ENCODE data around the gene ZNF618.
"Not testable (repeated sequence)": the region's sequence is repeated elsewhere in the genome, so short reads cannot be mapped to it uniquely, and the experiment has no call there.

The ZNF618 gene

GRCh38 chr9:113984639-113985380 lies 108.7 kb downstream of the ZNF618 start:
- DNase-seq (ENCODE audit: extremely low read depth in 1 of 2, low read depth in 1 of 2) = no peak

GRCh38 chr9:113985968-113986585 lies 110.0 kb downstream of the ZNF618 start:
- no peak for DNase-seq (ENCODE audit: extremely low read depth in 1 of 2, low read depth in 1 of 2)

GRCh38 chr9:113986931-113987330 lies 110.8 kb downstream of the ZNF618 start:
- DNase-seq (ENCODE audit: extremely low read depth in 1 of 2, low read depth in 1 of 2) = no peak

DNA sequence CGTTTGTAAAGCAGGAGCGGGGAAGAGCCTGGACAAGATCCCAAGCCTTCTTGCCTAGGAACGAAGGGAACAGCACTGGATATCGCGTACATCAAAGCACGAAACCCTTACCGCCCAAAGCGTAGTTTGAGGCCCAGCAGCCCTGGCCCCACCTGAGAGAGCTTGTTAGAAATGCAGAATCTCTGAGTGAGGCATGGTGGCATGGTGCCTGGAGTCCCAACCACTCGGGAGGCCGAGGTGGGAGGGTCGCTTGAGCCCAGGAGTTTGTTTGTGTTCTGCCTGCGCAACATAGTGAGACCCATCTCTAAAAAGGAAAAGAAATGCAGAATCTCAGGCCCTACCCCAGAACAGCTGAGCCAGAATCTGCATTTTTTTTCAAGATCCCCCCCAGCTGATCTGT lies 111.4 kb downstream of the ZNF618 start:
- no peak for DNase-seq (ENCODE audit: extremely low read depth in 1 of 2, low read depth in 1 of 2)

DNA sequence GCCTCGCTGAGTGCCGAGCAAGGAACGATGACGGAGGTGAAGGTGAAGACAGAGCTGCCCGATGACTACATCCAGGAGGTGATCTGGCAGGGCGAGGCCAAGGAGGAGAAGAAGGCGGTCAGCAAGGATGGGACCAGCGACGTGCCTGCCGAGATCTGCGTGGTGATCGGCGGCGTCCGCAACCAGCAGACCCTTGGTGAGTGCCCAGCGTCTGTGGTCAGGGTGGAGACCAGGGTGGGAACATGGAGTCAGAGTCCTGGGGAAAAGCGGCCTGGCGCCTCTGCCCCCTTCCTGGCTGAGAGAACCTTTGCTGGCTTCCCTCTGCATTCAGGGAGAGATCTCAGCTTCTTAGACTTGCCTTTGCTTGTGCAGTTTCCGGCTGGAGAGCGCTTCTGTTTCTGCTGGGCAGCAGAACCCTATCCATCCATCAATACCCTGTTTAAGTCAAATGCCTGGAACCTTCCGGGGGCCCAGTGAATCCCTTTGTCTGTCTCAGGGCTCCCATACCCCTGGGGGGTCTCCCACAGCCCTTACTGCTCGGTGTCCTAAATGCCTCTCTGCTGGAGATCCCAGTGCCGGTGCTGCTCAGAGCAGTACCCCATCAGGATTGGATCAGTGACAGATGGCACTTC lies 112.4 kb downstream of the ZNF618 start:
- no peak for DNase-seq (ENCODE audit: extremely low read depth in 1 of 2, low read depth in 1 of 2)

DNA sequence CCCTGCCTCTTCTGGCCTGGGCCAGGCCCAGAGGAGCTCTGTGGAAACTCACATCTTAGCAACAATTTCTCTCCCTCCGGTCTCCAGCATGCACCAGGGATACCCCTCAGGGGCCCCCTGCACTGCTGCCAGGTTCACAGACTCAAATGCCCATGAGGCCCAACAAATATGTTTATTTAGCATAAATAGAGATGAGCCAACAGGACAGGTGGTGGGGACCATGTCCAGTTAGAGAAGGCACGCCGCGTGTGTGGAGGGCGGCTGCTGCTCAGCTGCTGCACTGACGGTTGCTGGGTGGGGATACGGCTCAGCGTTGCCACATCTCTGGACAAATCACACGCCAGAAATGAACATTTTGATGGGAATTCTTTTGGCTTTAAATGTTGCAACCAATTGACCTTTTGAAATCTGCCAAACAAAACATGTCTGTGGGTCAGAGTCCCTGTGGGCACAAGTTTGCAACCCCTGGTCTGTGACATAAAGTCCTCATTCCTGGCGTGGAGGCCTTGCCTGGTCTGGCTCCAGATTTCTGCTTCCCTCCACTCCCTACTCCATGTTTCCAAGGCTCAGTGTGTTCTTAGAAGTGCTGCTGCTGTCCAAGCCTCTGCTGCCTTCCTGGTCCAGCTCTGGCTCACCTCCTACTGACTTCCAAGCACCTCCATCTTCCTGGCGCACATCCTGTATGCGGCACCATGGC lies 113.1 kb downstream of the ZNF618 start:
- no peak for DNase-seq (ENCODE audit: extremely low read depth in 1 of 2, low read depth in 1 of 2)

DNA sequence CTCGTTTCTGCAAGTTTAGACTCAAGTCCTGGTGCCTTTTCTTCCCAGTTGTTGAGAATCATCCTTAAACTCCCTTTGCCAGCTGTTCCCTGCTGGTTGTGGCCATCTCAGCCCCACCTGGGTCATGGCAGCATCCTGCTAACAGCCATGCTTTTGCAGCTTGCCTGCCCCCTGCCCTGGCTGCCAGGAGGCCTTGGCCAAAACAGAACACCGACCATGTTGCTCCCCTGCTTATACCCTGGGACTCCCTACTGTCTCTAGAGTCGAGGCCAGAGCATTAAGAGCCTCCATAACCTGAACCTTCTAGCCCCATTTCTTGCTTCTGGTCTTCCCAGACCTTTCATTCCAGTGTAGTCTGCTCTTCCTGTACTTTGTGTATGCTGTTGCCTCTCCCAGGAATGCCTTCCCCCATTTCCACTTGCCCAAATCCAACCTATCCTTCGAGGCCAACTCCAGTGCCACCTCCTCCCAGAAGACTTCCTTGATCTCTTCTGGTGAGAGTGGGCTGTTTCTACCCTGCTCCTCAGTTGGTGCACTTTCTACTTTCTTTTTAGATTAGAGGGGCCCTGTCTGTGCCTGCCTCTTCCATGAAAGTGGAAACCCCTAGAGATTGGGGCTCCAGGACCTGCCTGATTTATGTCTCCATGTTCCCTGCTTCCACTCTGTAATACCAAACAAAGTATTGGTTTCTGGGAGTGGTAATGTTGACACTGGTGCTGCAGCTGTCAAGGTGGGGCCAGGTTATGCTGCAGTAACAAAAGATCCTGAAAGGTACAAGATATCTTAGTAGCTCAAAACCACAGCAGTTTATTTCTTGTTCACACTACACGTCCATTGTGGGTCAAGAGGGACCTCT lies 113.8 kb downstream of the ZNF618 start:
- no peak for DNase-seq (ENCODE audit: extremely low read depth in 1 of 2, low read depth in 1 of 2)

DNA sequence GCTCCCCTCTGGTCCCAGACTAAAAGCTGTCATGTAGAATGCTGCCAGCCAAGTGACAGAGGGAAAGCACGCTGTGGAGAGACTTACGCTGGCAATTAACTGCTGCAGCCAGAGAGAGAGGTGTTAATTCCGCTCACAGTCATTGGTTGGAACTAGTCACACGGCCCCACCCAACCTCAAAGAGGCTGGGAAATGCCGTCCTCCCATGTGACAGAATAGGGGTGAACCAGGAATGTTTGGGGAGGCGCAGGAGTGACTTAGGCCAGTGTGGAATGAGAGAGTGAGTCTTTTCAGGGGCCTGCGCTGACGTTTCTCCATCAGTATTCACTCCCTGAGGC lies 114.4 kb downstream of the ZNF618 start:
- DNase-seq (ENCODE audit: extremely low read depth in 1 of 2, low read depth in 1 of 2) = no peak

DNA sequence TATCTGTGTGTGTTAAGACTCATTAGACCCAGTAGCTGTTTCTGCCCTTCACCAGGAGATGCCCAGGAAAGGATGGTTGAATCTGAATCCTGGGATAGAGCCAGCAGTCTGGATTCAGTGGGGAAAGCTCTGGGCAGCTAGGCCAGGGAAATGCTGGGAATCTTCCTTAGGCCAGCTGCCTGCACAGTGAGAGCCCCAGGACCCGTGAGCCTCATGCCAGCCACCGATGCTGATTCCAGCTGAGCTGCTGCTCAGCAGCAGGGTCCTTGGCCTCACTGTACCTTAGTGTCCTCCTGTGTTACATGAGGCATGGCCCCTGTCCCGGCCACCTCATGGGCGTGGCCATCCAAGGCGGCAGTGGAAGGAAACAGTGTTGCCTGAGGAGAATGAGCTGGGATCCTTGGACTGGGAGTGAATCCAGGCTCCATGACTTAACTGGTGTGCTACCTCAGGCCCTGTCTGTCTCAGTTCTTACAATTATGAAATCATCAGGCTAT lies 114.9 kb downstream of the ZNF618 start:
- no peak for DNase-seq (ENCODE audit: extremely low read depth in 1 of 2, low read depth in 1 of 2)

- DNase-seq (ENCODE audit: extremely low read depth in 1 of 2, low read depth in 1 of 2) = no peak
These were observed 115.6 kb downstream of the ZNF618 start for GRCh38 chr9:113991714-113992113.

- no peak for DNase-seq (ENCODE audit: extremely low read depth in 1 of 2, low read depth in 1 of 2)
These were observed 116.3 kb downstream of the ZNF618 start for GRCh38 chr9:113992276-113992951.

- no peak for DNase-seq (ENCODE audit: extremely low read depth in 1 of 2, low read depth in 1 of 2)
These were observed 116.9 kb downstream of the ZNF618 start for GRCh38 chr9:113992994-113993393.

GRCh38 chr9:113993838-113994540 lies 117.9 kb downstream of the ZNF618 start:
- DNase-seq (ENCODE audit: extremely low read depth in 1 of 2, low read depth in 1 of 2) = no peak

DNA sequence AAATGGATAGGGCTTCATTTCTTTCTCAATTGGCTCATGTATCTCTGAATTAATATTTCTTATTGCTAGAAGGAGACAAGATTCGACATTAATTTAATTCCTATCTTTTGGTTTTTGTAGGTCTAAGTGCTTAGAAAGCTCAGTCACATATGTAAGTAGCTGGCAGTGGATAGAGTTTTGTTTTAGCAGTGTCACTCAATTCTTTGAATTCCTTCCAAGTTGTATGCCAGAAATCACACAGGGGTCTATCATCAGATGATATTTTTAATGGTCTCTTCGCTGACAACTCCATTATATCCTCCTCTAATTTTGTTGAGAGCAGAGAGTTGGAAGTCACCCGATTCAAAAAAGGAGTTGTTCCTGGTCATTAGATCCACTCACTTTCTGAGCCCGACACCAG lies 119.3 kb downstream of the ZNF618 start:
- no peak for DNase-seq (ENCODE audit: extremely low read depth in 1 of 2, low read depth in 1 of 2)

- no peak for DNase-seq (ENCODE audit: extremely low read depth in 1 of 2, low read depth in 1 of 2)
These were observed 119.9 kb downstream of the ZNF618 start for GRCh38 chr9:113995963-113996362.

DNA sequence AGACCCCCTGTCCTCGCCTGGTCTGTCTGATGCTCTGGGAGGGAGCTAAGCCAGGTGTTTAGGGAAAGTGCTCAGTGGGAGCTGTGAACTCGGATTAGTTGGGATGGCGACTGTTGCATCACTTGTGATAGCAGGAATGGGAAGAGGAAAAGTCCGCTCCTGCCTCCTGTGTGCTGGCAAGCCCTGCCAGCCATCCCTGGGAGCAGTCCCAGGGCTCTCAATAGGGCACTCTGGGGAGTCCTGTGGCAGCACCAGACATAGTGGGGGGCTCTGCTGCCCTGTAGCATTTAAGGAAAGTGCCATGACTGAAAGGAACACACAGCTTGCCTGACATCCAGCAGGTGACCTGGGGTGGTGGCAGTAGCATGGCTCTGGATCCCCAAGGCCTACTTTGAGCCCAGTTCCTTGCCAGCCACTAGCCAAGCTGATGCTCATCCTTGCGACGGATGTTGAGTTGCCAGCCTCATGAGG lies 120.5 kb downstream of the ZNF618 start:
- DNase-seq (ENCODE audit: extremely low read depth in 1 of 2, low read depth in 1 of 2) = no peak

- DNase-seq (ENCODE audit: extremely low read depth in 1 of 2, low read depth in 1 of 2) = not testable (repeated sequence)
These were observed 121.0 kb downstream of the ZNF618 start for GRCh38 chr9:113997064-113997463.

- DNase-seq (ENCODE audit: extremely low read depth in 1 of 2, low read depth in 1 of 2) = no peak
These were observed 121.5 kb downstream of the ZNF618 start for GRCh38 chr9:113997610-113998009.

DNA sequence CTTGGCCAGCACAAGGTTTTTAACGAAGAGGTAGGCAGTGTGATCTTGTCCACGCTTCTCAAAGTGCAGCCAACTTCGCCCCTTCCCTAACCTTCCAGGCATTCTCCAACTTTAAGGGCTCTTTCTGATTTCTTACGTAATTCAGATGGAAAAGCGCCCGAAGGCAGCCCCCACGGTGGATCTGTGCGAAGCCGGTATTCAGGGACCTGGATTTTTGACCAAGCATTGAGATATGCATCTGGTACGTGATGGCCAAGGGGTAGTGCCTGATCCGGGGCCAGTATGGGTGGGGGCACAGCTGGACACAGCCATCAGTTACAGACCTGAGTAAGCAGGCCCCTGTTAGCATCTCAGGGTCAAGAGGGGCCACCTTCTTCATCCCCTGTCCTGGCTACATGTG lies 122.0 kb downstream of the ZNF618 start:
- no peak for DNase-seq (ENCODE audit: extremely low read depth in 1 of 2, low read depth in 1 of 2)
